ENCODE data around the gene C1orf53. TPM values are rescaled to one million over a fixed set of nuclear protein-coding genes. Genes with fewer than 3 reads are reported as not detected.

Gene C1orf53
- total RNA-seq, 2 experiments from 2014 or later, result 0.75 TPM; not detected in 1

Other genes with a start within 250 kb of the C1orf53 start
- gene DENND1B, start 127.2 kb upstream of the C1orf53 start, total RNA-seq, result 10 to 100 TPM; 25.5 to 25.9 TPM
- gene LHX9, start 14.7 kb downstream of the C1orf53 start, total RNA-seq, result not detected

Data from activated naive CD8-positive, alpha-beta T cell treated with anti-CD3 and anti-CD28 coated beads, Interleukin-2, amount 10 ng/mL, durations not matched to agents 7 days and 5 days (primary cell).